SK-N-MC (cell line): ENCODE results near the gene SPHK2.
"Not testable (repeated sequence)": the region's sequence is repeated elsewhere in the genome, so short reads cannot be mapped to it uniquely, and the experiment has no call there.

Source experiments
- DNase-seq: peaks from one replicate; pipeline ENCODE4 v3.0.0-alpha.2; 2011; ENCODE audit warnings: low read depth, low spot score
- H3K27ac ChIP-seq: fragments of 200-600 bp; sonication (generic); 2 replicates; pipeline ENCODE4 v1.5.1; 2016; ENCODE audit warnings: mixed run types
- H3K36me3 ChIP-seq: fragments of 200-600 bp; sonication (generic); 2 replicates; pipeline ENCODE4 v1.6.1; 2017; ENCODE audit warnings: antibody characterized with exemption, low read length, mixed read lengths; ENCODE audit not compliant: insufficient read depth
- H3K4me3 ChIP-seq: fragments of 200-600 bp; sonication (generic); 2 replicates; pipeline ENCODE4 v1.5.1; 2016
- H3K9ac ChIP-seq: fragments of 200-600 bp; sonication (generic); 2 replicates; pipeline ENCODE4 v1.8.0; 2017; ENCODE audit warnings: mixed run types, mixed read lengths; ENCODE audit not compliant: insufficient read length
- H3K9me3 ChIP-seq: fragments of 200-600 bp; sonication (generic); 2 replicates; pipeline ENCODE4 v1.6.1; 2017; ENCODE audit warnings: low read depth, mild to moderate bottlenecking, antibody characterized with exemption, low read length, moderate library complexity, mixed read lengths
- EZH2 ChIP-seq: fragments of 200-600 bp; sonication (generic); IDR thresholded peaks from one replicate; pipeline ENCODE4 v1.6.1; 2017; ENCODE audit warnings: antibody characterized with exemption
- FOXP2 ChIP-seq: optimal IDR thresholded peaks from 2 replicates; pipeline ENCODE3; 2011; ENCODE audit warnings: mild to moderate bottlenecking, moderate library complexity; ENCODE audit not compliant: insufficient read depth; ENCODE audit errors: extremely low read length, control extremely low read depth
- POLR2AphosphoS5 ChIP-seq: IDR thresholded peaks from 2 replicates; pipeline ENCODE4 v1.6.1; 2012; ENCODE audit warnings: mild to moderate bottlenecking, low read depth, low read length, borderline replicate concordance

SPHK2 gene

DNA sequence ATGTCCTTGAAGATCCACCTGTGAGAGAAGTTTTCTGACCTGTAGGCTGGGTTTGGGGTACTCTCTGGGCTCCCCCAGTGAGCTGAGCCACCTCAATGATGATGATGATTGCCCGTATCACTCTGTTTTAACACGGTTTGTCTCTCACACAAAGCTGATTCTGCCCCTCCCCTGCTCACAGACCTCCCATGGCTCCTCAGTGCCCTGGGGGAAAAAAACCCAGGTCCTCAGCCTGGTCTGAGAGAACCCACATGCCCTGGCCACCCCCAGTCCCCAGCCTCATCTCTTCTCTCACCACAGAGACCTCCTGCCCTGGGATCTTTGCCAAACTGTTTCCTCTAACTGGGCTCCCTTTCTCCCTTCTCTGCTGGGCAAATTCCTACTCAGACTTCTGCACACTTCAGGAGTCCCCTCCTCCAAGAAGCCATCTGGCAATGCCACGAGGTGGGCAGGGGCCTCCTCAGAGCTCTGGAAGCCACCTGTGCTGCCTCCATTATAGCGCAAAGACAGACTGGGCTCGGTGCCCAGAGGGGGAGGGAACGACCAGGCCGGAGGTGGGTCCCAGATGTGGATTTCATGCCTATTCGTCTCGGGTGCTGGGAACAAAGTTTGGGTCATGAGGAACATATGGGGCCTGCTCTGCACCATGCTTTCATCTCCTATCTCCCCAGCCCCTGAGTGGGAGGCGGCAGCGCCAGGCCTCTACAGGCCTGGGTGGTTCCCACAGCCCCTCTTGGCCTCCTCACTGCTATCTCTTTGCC is 35.2 kb downstream of the SPHK2 start:
- H3K36me3 ChIP-seq: no peaks in the 10 kb centered on the region
- TF ChIP-seq POLR2AphosphoS5 (no peak), EZH2 (no peak), FOXP2 (no peak)
- peak overlapping the region; percentile 67 for H3K9ac ChIP-seq
- H3K27ac ChIP-seq: peak overlapping the region; percentile 84
- H3K9me3 ChIP-seq: no peaks in the 10 kb centered on the region
- no peak for DNase-seq
- peak overlapping the region; percentile 57 for H3K4me3 ChIP-seq

DNA sequence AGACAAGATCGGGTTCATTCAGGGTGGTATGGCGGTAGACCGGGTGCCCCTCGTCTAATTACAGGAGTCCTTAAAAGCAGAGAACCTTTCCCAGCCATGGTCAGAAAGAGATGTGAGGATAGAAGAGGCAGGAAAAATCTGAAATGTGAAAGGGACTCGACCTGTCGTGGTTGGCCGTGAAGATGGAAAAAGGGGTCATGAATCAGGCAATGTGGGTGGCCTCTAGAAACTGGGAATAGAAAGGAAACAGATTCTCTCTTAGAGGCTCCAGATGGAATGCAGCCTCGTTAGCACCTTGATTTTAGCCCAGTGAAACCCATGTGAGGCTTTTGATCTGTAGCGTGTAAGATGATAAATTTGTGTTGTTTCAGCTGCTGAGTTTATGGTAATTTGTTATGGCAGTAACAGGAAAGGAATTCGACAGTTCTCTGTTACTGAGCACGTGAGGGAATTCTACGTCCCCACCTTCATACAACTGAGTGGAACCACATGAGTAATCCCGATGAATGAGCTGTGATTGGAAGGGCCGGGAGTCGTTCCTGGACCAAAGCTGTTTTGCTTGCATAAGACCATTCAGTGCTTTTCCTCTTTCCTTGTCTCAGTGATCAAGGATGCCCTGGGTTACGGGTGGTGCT is 37.7 kb downstream of the SPHK2 start:
- peak overlapping the region; percentile 17 for H3K9ac ChIP-seq

DNA sequence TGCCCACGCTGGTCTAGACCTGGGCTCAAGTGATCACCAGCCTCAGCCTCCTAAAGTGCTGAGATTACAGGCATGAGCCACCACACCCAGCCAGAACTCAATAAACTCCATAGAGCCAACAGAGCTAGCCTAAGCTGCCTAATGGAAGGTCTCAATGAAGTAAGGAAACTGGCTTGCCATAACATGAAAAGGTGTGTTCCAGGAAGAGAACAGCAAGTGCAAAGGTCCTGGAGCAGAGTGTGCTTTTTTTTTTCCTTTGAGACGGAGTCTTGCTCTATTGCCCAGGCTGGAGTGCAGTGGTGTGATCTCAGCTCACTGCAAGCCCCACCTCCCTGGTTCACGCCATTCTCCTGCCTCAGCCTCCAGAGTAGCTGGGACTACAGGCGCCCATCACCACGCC is 38.5 kb downstream of the SPHK2 start:
- not testable (repeated sequence) for H3K27ac ChIP-seq, DNase-seq

More for the DNA sequence above, 37.7 kb downstream of the SPHK2 start:
- no peak for TF ChIP-seq EZH2
- TF ChIP-seq FOXP2: no peak
- no peak for TF ChIP-seq POLR2AphosphoS5
- no peaks in the 10 kb centered on the region for H3K36me3 ChIP-seq
- no peaks in the 10 kb centered on the region for H3K9me3 ChIP-seq
- H3K4me3 ChIP-seq: no peak overlapping the region
- DNase-seq: no peak
- H3K27ac ChIP-seq: no peak overlapping the region

DNA sequence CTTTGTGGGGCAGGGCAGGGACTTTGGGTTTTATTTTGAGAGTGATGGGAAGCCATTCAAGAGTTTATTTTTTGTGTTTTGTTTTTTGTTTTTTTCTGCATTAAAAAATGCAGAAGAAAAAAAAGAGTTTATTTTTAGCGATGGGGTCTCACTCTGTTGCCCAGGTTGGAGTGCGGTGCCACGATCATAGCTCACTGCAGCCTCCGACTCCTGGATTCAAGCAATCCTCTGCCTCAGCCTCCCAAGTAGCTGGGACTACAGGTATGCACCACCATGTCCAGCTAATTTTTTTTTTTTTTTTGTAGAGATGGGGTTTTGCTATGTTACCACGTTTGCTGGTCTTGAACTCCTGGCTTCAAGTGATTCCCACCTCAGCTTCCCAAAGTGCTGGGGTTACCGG is 39.2 kb downstream of the SPHK2 start:
- no peak for DNase-seq
- Histone ChIP-seq H3K27ac (no peak overlapping the region), H3K36me3 (no peaks in the 10 kb centered on the region), H3K9me3 (no peaks in the 10 kb centered on the region), H3K4me3 (no peak overlapping the region), H3K9ac (no peak overlapping the region)
- no peak for TF ChIP-seq EZH2
- no peak for TF ChIP-seq FOXP2
- TF ChIP-seq POLR2AphosphoS5: no peak

More for the DNA sequence above, 38.5 kb downstream of the SPHK2 start:
- not testable (repeated sequence) for H3K9ac ChIP-seq, H3K4me3 ChIP-seq, H3K9me3 ChIP-seq, H3K36me3 ChIP-seq

DNA sequence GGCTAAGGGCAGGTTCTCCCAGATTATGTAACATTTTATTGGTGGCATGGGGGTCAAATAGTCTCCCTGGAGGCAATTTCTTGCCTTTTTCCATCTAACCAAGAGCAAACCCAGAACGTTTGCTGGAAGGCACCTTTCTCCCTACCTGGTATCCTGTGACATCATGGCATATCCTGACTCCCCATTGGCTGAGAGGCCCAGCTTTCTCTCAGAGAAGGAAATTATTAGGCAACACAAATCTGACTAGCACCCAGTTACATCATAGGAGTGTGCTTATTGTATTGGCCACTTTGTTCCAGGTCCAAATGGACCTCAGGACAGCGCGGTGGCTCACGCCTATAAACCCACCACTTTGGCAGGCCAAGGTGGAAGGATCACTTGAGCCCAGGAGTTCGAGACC is 40.5 kb downstream of the SPHK2 start:
- H3K36me3 ChIP-seq: no peaks in the 10 kb centered on the region
- no peak overlapping the region for H3K27ac ChIP-seq
- no peak for DNase-seq
- H3K9me3 ChIP-seq: no peaks in the 10 kb centered on the region
- no peak overlapping the region for H3K9ac ChIP-seq
- H3K4me3 ChIP-seq: no peak overlapping the region
- TF ChIP-seq FOXP2: no peak
- no peak for TF ChIP-seq EZH2
- no peak for TF ChIP-seq POLR2AphosphoS5

DNA sequence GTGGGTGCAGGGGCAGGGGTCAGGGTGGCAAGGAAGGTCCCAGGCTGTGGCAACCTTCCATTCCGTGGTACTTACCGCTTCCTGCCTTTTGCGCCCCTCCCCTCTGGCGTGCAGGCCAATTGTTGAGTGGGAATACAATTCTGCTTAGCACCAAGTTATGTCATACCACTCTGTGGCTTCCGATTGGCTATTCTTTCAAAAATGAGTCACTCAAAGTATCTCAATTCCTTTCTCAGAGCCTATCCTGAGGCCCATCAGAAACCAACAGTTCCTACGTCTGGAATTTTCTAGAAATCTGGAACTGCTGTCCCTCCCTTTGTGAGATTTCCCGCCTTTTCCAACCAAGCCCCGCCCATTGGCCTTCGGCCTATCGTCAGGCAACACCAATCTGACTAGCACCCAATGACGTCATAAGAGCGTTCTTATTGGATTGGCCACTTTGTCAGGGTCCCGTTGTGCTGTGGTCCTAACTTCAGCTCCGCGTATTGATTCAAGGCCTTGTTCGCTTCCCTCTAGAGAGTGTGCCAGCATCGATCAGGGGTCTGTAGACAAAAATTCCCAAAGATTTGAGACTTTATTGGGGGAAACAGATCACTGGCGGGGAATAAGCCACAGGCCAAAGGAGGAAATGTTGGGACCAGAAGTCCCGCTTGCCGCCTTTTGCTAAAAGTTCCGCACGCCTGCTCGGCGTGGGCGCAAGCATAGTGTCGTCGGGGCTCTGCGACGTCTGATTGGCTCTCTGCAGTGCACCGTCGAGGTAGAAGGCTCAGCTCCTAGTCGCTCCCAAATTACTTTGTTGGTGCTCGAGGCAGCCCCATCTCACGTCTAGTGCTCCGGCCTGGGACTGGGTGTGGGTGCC is 41.8 kb downstream of the SPHK2 start:
- Histone ChIP-seq H3K27ac (0 out of 2 replicates have a peak overlapping the region, but pooled peaks have one; percentile 19), H3K36me3 (no peaks in the 10 kb centered on the region), H3K9me3 (no peaks in the 10 kb centered on the region), H3K4me3 (no peak overlapping the region), H3K9ac (no peak overlapping the region)
- TF ChIP-seq FOXP2: no peak
- TF ChIP-seq EZH2: no peak
- TF ChIP-seq POLR2AphosphoS5: no peak
- no peak for DNase-seq

DNA sequence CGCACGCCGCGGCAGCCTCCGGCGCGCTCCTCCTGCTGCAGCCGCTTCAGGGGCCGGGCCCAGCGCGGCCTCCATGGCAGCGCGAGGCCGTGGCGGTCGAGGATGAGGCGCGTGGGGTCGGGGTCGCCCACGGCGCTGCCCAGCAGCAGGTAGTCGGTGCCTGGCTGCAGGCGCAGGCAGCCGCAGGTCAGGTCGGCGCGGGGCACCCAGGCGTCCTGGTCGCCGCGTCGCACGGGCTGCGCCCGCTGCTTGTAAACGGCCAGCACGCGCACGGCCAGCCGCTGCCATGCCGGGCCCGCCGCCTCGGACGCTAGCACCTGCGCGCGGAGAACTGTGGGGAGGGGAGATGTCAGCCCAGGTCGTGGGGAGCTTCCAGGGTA is 42.4 kb downstream of the SPHK2 start:
- Histone ChIP-seq H3K36me3 (no peaks in the 10 kb centered on the region), H3K9me3 (no peaks in the 10 kb centered on the region), H3K4me3 (no peak overlapping the region), H3K9ac (no peak overlapping the region), H3K27ac (no peak overlapping the region)
- no peak for DNase-seq
- TF ChIP-seq POLR2AphosphoS5 (no peak), EZH2 (no peak), FOXP2 (no peak)

DNA sequence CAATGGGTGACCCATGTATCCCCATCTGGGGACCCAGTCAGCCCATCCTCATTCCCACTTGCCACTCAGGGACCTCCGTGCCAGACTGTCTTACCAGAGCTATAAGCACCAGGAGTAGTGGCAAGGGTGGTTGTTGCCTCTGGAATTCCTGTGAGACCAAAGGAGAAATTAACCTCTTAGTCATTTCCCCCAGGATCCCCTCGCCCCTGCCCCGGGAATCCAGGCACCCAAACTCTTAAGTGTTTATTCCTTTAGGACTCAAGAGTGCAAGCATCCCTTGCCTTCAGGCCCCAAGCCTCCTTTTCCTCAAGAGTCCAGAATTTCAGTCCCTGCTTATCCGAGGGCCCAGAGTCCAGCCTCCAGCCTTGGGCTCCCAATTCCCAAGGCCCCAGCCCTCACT is 44.4 kb downstream of the SPHK2 start:
- Histone ChIP-seq H3K9me3 (no peaks in the 10 kb centered on the region), H3K9ac (no peak overlapping the region), H3K4me3 (no peak overlapping the region), H3K36me3 (no peaks in the 10 kb centered on the region), H3K27ac (no peak overlapping the region)
- DNase-seq: no peak
- no peak for TF ChIP-seq EZH2
- no peak for TF ChIP-seq POLR2AphosphoS5
- no peak for TF ChIP-seq FOXP2

DNA sequence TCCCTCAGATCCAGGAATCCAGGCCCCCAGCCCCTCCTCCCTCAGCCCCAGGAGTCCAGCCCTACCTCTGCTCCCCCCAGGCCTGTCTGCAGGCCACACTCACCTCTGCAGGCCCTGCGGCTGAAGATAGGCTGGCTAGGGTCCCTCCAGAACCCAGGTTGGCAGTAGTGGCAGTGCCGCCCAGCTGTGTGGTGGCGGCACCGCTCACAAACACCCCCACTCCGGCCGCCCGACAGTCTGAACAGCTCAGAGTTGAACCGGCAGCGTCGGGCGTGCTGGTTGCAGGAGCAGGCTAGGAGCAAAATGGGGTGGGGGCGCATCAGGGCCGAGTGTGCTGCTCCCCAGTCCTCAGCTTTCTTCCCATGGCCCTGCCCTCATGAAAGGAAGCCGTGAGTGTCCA is 45.2 kb downstream of the SPHK2 start:
- Histone ChIP-seq H3K4me3 (no peak overlapping the region), H3K36me3 (no peaks in the 10 kb centered on the region), H3K9ac (no peak overlapping the region), H3K9me3 (no peaks in the 10 kb centered on the region), H3K27ac (no peak overlapping the region)
- no peak for DNase-seq
- TF ChIP-seq EZH2: no peak
- TF ChIP-seq FOXP2: no peak
- TF ChIP-seq POLR2AphosphoS5: no peak
